ENCODE measurements around the gene KRT7. TPM values are rescaled to one million over a fixed set of nuclear protein-coding genes. Genes with fewer than 3 reads are reported as not detected.
A peak's percentile ranks its signal among the peaks of the same experiment; 100 is the strongest.
"Not testable (repeated sequence)": the region's sequence is repeated elsewhere in the genome, so short reads cannot be mapped to it uniquely, and the experiment has no call there.

Gene KRT7
- total RNA-seq, 1 experiment from 2014 or later: 1.7 TPM

DNA sequence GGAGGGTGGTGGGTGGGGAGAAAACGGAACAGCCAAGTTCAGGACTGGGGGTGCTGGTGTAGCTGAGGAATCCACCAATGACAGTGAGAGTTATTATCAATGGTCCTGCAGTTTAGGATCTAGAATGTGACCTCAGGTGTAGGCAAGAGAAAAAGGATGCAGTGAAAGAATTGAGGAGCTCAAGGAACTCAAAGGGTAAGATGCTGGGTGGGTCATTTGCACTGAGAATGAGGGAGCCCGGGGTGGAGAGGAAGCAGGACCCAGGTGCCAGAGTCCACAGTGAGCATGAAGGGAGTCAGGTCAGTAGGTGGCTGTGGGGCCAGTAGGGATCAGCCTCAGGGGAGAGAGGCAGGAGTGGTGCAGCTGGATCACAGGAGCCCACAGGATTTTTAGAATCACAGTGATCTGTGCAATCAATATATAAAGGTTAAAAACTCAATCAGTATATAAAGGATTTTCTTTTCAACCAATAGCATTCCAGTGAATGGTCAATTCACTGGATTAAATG is 3.2 kb upstream of the KRT7 start:
- no peak for DNase-seq (ENCODE audit: low spot score)

DNA sequence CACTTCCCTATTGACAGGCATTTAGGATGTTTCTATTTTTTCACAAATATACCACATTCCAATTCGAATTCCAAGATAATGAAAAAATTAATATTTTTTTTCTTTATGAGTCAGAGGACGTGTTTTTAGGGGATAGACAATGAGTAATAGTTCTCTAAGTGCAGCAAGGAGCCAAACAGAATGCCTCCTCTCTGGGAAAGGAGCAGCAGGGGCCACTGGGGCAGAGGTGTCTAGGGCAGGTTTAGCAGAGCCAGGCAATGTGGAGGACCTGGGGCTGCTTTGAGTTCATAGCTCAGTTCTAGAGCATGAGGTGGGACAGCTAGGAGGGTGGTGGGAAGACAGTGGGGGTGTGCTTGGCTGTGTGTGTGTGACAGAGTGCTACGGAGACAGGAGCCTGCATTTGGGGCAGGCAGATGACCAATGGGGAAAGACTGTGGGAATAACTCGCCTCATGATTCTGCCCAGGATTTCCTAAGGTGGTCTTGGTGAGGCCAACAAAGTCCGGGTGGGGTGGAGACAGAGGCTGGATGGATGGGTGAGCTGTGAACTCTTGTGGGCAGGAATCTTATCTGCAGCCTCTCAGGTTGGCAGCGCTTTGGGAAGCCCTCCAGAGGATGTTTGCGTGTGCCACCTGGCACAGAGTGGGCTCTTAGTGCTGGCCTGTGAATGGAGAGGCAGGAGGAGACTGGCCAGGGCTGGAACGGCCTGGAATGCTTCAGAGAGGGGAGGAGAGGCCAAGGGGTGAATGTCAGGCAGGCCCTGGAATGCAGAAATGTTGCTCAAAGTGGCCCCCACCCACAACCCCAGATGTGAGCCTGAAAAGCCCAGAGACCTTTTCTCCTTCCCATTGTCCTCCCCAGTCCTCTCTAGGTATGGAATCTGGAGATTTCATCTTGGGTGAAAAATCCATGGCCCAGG is 2.4 kb upstream of the KRT7 start:
- no peak for DNase-seq (ENCODE audit: low spot score)

DNA sequence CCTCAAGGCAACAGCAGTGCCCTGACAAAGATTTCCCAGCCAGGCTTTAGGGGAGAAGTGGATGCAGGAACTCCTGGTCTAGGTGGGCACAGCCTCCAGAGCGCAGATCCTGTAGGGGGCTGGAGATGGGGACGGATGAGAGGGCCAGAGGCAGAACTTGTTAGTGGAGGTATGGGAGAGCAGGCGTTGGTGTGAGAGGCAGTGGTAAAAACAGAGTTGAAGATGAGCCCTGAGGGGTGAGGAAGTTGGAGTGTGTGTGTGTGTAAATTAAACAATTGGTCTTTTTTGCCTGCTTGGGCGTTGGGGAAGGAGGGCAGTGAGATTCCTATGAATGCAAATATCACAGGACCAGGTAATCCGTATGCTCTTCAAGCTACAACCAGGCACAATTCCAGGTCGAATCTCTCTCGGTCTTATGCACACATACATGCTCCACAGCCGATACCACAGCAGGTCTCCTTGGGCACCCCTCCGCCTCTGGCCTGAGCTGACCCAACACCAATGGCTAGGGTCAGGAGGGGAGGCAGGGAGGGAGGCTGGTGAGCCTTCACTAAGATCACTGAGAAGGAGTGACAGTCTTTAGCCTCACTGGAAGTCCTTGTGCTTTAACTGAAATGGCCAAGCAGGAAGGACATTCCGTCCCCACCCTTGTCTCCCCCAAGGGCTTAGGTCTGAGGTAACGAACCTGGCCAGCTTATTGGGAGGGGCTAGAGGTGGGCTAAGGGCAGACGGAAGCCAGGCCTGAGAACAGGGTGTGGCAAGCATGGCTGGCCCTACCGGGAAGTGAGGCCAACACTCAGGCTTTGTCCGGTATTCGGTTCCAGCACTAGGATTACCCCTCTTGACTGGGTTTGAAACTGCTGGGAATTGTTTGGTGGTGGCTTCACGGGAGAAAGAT is 1.5 kb upstream of the KRT7 start:
- no peak for DNase-seq (ENCODE audit: low spot score)

DNA sequence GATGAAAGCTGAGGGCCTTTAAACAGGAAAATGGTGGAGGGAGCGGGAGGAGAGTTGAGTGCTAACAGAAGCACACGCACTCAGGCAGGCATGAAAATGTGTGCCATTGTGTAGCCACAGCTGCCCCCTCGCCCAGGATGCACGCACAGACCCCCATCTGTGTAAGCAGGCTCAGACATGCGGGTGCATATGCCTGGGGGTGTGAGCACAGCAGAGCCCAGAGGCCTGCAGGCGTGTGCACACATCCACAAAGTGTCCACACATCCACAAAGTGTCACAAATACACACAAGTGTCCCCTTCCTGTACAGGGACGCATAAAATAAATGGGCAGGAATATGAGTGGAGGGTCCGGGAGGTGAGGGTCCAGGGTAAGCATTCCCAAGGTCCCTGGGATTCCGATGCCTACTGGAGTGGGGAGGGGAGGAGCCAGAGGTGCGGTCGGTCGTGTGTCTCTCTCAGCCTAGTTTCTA is 805 bp upstream of the KRT7 start:
- no peak for DNase-seq (ENCODE audit: low spot score)

DNA sequence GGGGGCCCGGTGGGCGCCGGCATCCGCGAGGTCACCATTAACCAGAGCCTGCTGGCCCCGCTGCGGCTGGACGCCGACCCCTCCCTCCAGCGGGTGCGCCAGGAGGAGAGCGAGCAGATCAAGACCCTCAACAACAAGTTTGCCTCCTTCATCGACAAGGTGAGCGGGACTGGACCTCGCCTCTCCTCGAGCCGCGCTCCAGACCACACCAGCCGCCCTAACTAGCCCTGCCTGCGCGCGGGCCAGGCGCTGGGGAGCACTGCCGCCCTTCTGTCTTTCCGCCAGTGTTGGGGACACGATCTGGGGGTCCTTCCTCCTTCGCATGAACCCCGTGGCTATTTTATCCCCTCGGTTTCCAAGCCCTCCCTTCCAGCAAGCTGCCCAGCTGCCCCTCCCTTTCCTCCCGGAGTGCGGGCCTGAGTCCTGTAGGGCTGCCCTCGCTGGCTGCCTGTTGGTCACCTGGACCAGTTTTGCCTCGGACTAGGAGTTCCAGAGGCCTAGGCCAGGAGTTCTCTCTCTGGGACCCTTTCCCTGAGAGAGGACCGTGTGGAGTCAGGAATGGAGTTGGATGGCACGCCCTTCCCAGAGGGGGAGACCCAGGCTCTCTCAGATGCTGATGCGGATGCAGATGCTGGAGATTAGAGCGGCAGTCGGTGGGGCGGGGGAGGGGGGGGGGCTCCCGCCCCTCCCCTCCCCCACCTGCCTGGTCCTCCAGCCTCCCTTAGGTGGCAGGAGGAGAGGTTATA is 592 bp downstream of the KRT7 start:
- DNase-seq (ENCODE audit: low spot score): no peak

DNA sequence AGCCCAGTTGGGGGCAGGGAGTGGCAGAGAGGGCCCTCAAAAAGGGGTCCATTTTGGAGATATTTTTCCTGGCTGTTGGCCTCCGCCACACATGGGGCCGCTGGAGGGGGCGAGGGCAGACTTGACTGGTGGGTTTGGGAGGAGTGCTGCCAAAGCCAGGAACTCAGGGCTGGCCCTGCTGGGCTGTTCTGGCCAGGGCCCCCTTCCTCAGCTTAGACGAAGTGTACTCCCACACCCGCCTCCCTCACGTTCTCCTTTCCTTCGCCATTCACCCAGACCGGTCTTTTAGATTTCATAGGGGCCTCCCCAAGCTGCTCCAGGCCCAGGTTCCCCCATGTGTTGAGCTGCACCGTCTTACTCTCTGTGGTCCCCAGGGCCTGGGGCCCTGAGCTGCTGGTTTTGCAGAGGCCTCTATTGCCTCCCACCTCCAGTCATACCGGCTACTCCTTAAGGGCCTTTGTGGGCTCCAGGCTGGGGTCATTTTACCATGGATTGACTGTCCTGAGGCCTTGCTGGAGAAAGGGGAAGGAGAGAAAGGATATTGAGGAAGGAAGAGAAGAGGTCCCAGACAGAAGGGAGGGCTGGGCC is 1.3 kb downstream of the KRT7 start:
- no peak for DNase-seq (ENCODE audit: low spot score)

DNA sequence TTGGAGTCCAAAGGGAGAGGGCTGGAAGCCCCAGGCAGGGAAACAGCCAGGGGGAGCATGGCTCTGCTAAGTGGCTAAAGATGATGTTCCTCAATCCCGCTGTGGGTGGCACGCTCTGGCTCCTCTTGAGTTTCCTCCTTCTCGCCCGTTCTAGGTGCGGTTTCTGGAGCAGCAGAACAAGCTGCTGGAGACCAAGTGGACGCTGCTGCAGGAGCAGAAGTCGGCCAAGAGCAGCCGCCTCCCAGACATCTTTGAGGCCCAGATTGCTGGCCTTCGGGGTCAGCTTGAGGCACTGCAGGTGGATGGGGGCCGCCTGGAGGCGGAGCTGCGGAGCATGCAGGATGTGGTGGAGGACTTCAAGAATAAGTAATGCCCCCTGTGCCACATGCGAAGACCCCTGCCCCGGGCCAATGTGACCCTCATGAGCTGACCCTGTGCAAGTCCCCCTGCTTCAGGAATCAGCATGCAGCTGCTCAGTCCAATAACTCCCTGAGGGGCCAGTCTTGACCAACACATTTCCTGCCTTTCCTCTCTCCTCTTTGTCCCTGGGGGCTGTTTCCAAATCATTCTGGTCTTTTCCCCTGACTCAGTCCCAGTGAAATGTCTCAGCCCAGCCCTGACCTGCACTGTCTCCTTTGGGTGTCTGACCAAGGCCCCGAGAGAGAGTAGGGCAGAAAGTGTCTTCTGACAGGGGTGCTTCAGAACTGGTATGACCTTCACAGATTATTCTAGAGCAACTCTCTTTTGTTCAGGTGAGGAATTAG is 2.1 kb downstream of the KRT7 start:
- no peak for DNase-seq (ENCODE audit: low spot score)

DNA sequence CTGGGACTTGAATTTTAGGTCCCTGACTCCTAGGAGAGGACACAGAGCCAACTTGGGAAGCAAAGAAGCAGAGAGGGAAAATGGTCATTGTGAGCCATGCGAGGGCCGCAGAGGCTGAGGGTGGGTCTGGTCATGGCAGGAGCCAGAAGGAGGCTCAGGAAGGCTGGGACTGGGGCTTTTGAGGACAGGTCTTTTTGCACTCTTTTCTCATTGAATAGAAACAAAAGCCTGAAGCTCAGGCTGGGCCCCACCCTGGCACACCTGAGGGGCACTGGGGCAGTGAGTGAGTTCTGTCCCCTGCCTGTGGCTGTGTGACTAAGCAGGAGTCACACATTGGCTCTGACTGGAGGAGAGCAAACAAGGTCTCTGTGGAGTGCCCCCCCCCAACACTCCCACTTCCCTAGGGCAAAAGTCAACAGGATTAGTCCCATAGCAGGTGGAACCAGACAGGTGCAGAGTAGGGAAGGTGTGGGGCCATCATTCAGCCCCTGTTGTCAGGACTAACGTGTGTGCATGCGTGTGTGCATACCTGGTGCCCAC is 2.8 kb downstream of the KRT7 start:
- DNase-seq (ENCODE audit: low spot score): no peak

DNA sequence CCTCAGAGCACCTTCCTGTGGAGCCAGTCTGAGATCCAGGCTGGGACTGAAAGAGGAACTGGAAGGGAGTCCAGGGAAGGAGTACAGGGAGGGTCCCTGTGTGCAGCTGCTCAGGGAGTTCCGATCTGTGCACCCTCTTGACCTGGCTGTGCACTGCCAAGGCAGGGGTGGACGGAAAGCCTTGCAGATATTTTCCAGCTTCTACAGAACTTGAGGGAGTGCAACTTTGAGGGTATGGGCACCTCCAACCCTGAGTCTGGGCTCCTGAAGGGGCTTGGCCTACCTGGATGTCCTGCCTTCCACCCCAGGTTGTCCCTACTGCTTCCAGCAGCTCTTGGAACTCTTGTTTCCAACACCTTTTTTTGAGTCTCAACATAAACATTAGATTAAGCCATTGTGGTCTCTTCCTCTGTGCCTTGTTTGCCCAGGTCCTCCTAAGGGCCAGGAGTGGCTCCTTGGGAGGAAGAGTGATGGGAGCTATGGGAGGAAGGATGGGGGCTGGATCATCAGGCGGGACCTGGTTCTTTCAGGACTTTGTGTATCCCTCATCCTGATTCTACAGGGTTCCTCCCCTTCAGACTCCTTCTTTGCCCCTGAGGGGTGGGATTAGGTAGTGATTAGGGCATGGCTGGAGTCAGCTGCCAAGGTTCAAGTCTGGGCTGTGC is 3.5 kb downstream of the KRT7 start:
- no peak for DNase-seq (ENCODE audit: low spot score)

DNA sequence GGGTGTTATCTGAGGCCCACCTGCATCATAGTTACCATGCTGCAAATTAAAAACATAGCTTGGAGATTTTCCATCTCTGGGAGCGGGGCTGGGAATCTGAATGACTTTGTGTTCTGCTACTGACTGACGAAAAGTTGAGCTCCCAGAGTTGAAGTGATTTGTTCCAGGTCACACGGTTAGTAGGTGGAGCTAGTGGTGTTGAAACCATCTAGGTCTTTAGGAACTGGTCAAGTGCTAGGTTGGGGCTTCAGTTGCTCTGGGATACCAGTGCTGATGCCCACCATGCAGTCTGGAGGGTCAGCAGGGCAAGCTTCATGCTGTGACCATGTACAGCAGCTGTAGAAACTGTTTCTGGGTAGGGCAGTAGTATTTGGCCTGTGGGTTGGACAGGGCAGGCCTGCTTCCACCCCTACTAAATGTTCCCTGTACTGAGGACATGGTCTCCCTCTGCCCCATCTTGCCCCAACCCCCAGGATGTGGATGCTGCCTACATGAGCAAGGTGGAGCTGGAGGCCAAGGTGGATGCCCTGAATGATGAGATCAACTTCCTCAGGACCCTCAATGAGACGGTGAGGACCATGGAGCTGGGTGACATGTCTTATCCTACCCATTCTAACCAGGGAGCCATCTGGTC is 5.3 kb downstream of the KRT7 start:
- DNase-seq (ENCODE audit: low spot score): no peak

DNA sequence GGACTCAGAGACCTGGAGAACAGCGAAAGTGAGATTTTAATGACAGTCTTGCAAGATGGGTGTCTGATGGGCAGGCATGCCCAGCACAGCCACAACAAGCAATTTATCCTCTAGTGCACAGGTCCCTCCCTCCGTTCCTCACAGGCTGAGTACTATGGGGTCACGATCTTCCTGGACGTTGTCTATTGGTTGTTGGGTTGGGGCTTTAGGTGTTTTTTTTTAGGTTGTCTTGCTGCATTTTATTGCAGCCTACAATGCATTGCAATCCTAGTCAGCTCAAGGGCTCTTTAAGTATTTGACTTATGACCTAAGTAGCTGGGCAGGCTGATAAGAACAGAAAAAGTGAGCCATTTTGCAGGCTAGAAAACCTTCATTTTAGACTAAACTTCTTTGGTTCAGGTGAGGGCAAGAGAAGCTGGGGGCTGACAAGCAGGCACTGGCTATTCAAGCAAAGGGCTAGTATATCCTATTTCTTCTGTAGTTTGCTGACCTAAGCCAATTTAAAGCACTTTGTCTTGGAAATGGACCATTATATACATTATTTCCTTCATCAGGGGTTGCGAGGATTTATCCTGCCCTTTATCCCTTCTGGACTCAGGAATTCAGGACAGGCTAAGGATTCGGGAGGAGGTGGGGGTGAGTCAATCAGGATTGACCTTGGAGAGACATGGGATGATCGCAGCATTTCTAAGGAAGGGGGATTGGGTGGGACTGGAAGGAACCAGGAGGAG is 6.0 kb downstream of the KRT7 start:
- no peak for DNase-seq (ENCODE audit: low spot score)

DNA sequence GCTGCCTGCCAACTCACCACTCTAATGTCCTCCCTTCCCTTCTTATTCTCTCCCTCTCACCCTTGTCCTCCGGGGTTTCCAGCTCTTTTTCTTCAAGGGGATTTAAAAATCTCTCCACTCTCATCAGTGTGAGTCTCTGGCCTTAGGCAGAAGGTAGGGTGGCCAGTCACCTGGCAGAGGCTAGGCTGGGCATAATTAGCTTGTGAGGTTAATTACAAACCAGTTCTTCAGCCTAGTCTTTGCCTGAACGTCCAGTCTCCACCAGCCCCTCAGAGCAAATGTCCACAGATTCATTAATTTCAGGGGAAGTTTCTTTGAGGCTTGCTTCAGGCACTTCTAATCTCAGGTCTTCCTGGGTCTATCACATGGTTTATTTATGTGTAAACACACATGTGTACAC is 6.7 kb downstream of the KRT7 start:
- no peak for DNase-seq (ENCODE audit: low spot score)

DNA sequence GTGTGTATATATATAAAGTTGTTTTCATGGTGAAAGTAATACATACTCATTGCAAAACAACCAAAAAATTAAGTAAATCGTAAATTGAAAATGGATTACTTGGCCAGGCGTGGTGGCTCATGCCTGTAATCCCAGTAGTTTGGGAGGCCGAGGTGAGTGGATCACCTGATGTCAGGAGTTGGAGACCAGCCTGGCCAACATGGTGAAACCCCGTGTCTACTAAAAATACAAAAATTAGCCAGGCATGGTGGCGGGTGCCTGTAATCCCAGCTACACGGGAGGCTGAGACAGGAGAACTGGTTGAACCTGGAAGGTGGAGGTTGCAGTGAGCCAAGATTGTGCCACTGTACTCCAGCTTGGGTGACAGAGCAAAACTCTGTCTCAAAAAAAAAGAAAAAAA is 7.2 kb downstream of the KRT7 start:
- not testable (repeated sequence) for DNase-seq (ENCODE audit: low spot score)

DNA sequence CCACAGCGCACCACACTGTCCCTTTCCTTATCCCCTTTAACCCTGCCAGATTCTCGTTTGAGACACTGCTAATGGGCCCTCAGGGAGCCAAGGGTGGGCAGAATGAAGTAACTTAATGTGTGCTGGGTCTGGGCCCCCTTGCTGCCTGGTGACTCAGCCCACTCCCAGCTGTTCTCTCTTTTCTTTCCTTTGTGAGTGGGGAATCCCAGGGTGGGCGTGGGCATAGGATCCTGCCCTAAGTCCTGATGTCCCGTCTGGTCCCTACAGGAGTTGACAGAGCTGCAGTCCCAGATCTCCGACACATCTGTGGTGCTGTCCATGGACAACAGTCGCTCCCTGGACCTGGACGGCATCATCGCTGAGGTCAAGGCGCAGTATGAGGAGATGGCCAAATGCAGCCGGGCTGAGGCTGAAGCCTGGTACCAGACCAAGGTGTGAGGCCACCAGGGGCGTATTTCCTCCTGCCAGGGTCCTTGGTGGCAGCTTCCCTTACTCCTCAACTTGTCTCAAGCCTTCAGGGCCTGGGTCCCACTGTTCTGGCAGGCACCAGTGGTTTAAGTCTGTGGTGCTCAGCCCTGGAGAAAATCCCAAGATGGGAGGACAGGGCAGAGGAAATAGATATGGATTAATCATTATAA is 8.3 kb downstream of the KRT7 start:
- no peak for DNase-seq (ENCODE audit: low spot score)

DNA sequence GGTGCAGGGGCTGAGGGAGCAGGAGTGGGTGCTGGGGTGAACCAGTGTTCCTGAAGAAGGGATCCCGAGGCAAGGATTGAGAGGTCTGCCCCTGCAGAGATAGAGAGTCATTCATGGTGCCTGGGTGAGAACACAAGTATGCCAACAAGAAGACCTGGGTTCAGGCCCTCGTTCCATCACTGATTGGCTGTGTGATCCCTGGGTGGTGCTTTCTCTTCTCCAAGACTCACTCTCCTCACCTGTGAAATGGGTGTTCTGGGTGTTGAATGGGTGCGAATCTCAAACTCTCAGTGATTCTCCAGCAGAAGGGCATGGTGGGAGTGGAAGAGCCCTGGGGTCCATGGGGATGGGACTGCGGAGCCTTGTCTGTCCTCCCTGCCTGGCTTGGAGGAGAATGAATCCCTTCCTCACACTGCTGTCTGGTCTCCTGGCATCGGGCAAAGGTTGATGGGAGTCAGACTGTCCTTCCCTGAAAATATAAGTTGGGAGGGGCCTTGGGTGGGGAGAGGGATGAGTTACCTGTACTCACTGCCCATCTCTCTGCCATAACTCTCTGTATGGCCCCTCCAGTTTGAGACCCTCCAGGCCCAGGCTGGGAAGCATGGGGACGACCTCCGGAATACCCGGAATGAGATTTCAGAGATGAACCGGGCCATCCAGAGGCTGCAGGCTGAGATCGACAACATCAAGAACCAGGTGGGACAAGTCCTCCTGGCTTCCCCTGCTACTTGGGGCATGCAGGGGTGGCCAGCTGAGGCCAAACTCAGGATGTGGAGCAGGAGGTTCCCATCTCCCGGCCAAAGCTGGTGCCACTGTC is 9.6 kb downstream of the KRT7 start:
- no peak for DNase-seq (ENCODE audit: low spot score)

DNA sequence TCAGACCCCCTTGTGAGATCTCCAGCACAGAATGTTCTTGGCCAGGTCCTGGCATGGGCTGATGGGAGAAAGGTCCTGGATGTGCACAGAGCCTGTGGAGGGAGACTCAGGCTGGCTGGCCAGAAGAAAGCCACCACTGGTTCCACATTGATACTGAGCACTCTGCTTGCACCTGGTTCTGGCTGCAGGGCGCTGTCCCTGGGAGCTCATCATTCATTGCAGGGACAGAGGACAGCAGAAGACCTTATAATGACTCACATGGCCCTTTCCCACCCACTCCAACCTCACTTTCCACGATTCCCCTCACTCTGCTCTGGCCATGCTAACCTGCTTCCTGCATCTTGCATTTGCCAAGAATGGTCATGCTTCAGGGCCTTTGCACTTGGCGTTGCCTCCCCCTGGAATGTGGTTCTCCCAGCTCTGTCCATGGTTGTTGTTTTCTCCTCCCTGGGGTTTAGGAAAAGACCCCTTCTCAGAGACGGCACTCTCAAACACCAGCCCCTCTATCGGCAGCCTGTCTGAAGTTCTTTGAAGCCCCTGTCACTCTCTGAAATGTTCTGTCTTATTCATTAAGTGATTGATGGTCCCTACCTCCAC is 10.3 kb downstream of the KRT7 start:
- DNase-seq (ENCODE audit: low spot score): peak; percentile 60
